Measurements from ENCODE around the gene B3GNT7. TPM values are rescaled to one million over a fixed set of nuclear protein-coding genes. Genes with fewer than 3 reads are reported as not detected.

Gene B3GNT7
- total and polyA plus RNA-seq, 2 experiments from 2014 or later = 44.2 to 89.4 TPM

DNA sequence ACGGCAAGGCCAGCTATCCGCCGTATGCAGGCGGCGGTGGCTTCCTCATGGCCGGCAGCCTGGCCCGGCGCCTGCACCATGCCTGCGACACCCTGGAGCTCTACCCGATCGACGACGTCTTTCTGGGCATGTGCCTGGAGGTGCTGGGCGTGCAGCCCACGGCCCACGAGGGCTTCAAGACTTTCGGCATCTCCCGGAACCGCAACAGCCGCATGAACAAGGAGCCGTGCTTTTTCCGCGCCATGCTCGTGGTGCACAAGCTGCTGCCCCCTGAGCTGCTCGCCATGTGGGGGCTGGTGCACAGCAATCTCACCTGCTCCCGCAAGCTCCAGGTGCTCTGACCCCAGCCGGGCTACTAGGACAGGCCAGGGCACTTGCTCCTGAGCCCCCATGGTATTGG lies 3.1 kb downstream of the B3GNT7 start:
- Histone ChIP-seq H3K27me3 (ENCODE audit: insufficient read depth) (no peaks in the 10 kb centered on the region), H3K4me1 (ENCODE audit: insufficient read depth) (peaks cover 28% of the 10 kb centered on the region; the same call in 1 of the 2 replicates), H3K9me2 (ENCODE audit: insufficient read depth) (no peaks in the 10 kb centered on the region), H3K79me2 (replicated peaks; ENCODE audit: insufficient read depth) (peaks cover 17% of the 10 kb centered on the region), H3F3A (replicated peaks; ENCODE audit: low read depth) (peaks cover 12% of the 10 kb centered on the region), H3K27ac (ENCODE audit: low read depth) (no peak overlapping the region), H3K4me2 (no peak overlapping the region), H4K20me1 (replicated peaks; ENCODE audit: insufficient read depth) (no peaks in the 10 kb centered on the region), H3K36me3 (ENCODE audit: insufficient read depth) (no peaks in the 10 kb centered on the region), H3K4me3 (no peak overlapping the region), H2AFZ (no peak overlapping the region)
- DNase-seq (ENCODE audit: low spot score) (no peak), ATAC-seq (no peak)
- H3K4me3 Mint-ChIP-seq = no peak overlapping the region
- H3K27me3 Mint-ChIP-seq (ENCODE audit: insufficient read depth, low read depth, poor library complexity) = peaks cover 17% of the 10 kb centered on the region
- no peaks in the 10 kb centered on the region for H3K9me3 Mint-ChIP-seq
- H3K4me1 Mint-ChIP-seq = peaks cover 69% of the 10 kb centered on the region
- no peak overlapping the region for H3K27ac Mint-ChIP-seq
- TF ChIP-seq, protein P1, sequence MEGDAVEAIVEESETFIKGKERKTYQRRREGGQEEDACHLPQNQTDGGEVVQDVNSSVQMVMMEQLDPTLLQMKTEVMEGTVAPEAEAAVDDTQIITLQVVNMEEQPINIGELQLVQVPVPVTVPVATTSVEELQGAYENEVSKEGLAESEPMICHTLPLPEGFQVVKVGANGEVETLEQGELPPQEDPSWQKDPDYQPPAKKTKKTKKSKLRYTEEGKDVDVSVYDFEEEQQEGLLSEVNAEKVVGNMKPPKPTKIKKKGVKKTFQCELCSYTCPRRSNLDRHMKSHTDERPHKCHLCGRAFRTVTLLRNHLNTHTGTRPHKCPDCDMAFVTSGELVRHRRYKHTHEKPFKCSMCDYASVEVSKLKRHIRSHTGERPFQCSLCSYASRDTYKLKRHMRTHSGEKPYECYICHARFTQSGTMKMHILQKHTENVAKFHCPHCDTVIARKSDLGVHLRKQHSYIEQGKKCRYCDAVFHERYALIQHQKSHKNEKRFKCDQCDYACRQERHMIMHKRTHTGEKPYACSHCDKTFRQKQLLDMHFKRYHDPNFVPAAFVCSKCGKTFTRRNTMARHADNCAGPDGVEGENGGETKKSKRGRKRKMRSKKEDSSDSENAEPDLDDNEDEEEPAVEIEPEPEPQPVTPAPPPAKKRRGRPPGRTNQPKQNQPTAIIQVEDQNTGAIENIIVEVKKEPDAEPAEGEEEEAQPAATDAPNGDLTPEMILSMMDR (conservative IDR thresholded peaks at IDR 0.05; ENCODE audit: low read depth in 2 of 2) = no peak
- TF ChIP-seq CREB1 (CRISPR knock-in tag; IDR thresholded peaks at IDR 0.05; ENCODE audit: low read depth) (no peak), NANOG (IDR thresholded peaks at IDR 0.05; ENCODE audit: borderline replicate concordance) (no peak), STAT1 (IDR thresholded peaks at IDR 0.05; ENCODE audit: unreplicated experiment) (no peak), JUNB (IDR thresholded peaks at IDR 0.05; ENCODE audit: unreplicated experiment) (no peak), ZNF331 (CRISPR knock-in tag; IDR thresholded peaks at IDR 0.05; ENCODE audit: low read depth) (no peak)
- TF ChIP-seq, protein P2, sequence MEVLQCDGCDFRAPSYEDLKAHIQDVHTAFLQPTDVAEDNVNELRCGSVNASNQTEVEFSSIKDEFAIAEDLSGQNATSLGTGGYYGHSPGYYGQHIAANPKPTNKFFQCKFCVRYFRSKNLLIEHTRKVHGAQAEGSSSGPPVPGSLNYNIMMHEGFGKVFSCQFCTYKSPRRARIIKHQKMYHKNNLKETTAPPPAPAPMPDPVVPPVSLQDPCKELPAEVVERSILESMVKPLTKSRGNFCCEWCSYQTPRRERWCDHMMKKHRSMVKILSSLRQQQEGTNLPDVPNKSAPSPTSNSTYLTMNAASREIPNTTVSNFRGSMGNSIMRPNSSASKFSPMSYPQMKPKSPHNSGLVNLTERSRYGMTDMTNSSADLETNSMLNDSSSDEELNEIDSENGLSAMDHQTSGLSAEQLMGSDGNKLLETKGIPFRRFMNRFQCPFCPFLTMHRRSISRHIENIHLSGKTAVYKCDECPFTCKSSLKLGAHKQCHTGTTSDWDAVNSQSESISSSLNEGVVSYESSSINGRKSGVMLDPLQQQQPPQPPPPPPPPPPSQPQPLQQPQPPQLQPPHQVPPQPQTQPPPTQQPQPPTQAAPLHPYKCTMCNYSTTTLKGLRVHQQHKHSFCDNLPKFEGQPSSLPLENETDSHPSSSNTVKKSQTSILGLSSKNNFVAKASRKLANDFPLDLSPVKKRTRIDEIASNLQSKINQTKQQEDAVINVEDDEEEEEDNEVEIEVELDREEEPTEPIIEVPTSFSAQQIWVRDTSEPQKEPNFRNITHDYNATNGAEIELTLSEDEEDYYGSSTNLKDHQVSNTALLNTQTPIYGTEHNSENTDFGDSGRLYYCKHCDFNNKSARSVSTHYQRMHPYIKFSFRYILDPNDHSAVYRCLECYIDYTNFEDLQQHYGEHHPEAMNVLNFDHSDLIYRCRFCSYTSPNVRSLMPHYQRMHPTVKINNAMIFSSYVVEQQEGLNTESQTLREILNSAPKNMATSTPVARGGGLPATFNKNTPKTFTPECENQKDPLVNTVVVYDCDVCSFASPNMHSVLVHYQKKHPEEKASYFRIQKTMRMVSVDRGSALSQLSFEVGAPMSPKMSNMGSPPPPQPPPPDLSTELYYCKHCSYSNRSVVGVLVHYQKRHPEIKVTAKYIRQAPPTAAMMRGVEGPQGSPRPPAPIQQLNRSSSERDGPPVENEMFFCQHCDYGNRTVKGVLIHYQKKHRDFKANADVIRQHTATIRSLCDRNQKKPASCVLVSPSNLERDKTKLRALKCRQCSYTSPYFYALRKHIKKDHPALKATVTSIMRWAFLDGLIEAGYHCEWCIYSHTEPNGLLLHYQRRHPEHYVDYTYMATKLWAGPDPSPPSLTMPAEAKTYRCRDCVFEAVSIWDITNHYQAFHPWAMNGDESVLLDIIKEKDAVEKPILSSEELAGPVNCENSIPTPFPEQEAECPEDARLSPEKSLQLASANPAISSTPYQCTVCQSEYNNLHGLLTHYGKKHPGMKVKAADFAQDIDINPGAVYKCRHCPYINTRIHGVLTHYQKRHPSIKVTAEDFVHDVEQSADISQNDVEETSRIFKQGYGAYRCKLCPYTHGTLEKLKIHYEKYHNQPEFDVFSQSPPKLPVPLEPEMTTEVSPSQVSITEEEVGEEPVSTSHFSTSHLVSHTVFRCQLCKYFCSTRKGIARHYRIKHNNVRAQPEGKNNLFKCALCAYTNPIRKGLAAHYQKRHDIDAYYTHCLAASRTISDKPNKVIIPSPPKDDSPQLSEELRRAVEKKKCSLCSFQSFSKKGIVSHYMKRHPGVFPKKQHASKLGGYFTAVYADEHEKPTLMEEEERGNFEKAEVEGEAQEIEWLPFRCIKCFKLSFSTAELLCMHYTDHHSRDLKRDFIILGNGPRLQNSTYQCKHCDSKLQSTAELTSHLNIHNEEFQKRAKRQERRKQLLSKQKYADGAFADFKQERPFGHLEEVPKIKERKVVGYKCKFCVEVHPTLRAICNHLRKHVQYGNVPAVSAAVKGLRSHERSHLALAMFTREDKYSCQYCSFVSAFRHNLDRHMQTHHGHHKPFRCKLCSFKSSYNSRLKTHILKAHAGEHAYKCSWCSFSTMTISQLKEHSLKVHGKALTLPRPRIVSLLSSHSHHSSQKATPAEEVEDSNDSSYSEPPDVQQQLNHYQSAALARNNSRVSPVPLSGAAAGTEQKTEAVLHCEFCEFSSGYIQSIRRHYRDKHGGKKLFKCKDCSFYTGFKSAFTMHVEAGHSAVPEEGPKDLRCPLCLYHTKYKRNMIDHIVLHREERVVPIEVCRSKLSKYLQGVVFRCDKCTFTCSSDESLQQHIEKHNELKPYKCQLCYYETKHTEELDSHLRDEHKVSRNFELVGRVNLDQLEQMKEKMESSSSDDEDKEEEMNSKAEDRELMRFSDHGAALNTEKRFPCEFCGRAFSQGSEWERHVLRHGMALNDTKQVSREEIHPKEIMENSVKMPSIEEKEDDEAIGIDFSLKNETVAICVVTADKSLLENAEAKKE (CRISPR knock-in tag; IDR thresholded peaks at IDR 0.05) = no peak
- TF ChIP-seq, protein P3, sequence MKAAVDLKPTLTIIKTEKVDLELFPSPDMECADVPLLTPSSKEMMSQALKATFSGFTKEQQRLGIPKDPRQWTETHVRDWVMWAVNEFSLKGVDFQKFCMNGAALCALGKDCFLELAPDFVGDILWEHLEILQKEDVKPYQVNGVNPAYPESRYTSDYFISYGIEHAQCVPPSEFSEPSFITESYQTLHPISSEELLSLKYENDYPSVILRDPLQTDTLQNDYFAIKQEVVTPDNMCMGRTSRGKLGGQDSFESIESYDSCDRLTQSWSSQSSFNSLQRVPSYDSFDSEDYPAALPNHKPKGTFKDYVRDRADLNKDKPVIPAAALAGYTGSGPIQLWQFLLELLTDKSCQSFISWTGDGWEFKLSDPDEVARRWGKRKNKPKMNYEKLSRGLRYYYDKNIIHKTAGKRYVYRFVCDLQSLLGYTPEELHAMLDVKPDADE (IDR thresholded peaks at IDR 0.05) = no peak
- TF ChIP-seq, protein P4, sequence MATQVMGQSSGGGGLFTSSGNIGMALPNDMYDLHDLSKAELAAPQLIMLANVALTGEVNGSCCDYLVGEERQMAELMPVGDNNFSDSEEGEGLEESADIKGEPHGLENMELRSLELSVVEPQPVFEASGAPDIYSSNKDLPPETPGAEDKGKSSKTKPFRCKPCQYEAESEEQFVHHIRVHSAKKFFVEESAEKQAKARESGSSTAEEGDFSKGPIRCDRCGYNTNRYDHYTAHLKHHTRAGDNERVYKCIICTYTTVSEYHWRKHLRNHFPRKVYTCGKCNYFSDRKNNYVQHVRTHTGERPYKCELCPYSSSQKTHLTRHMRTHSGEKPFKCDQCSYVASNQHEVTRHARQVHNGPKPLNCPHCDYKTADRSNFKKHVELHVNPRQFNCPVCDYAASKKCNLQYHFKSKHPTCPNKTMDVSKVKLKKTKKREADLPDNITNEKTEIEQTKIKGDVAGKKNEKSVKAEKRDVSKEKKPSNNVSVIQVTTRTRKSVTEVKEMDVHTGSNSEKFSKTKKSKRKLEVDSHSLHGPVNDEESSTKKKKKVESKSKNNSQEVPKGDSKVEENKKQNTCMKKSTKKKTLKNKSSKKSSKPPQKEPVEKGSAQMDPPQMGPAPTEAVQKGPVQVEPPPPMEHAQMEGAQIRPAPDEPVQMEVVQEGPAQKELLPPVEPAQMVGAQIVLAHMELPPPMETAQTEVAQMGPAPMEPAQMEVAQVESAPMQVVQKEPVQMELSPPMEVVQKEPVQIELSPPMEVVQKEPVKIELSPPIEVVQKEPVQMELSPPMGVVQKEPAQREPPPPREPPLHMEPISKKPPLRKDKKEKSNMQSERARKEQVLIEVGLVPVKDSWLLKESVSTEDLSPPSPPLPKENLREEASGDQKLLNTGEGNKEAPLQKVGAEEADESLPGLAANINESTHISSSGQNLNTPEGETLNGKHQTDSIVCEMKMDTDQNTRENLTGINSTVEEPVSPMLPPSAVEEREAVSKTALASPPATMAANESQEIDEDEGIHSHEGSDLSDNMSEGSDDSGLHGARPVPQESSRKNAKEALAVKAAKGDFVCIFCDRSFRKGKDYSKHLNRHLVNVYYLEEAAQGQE (IDR thresholded peaks at IDR 0.05; ENCODE audit: unreplicated experiment) = no peak
- H3K36me3 Mint-ChIP-seq (ENCODE audit: low read depth) = peaks cover 37% of the 10 kb centered on the region
